H1 (cell line): ENCODE results near the gene TMEM236. TPM values are rescaled to one million over a fixed set of nuclear protein-coding genes. Genes with fewer than 3 reads are reported as not detected.

Experiments used
- CTCF ChIA-PET: fragments of 300-600 bp; sonication (Branson Sonifier 250); formaldehyde crosslinking; loops from one replicate; lab custom pipeline; 2021; ENCODE audit not compliant: partially characterized antibody; lab: Charles Lee
- POLR2A ChIA-PET: fragments of 300-600 bp; sonication (Branson Sonifier 250); formaldehyde crosslinking; loops from one replicate; lab custom pipeline; 2021; ENCODE audit warnings: inconsistent platforms; ENCODE audit not compliant: partially characterized antibody; lab: Charles Lee
- DNase-seq, 2 experiments: peaks; one replicate each; pipeline versions ENCODE4 v3.0.0 to v3.0.0-alpha.2; 2010 to 2022; ENCODE audit warnings: low spot score in 2 of 2, low read depth in 1 of 2, mixed read lengths in 1 of 2
- FAIRE-seq: peaks from 2 replicates; lab custom pipeline; 2011; peaks lifted over from hg19 to GRCh38; lab: Jason Lieb, UNC
- H2AFZ ChIP-seq: 2 replicates; pipeline ENCODE4 v1.8.1; 2012; ENCODE audit warnings: low read length, inconsistent platforms
- H2AK5ac ChIP-seq: 2 replicates; pipeline ENCODE4 v1.6.1; 2013; ENCODE audit warnings: low read depth, low read length
- H2BK120ac ChIP-seq: replicated peaks from 2 replicates; pipeline ENCODE3; 2013; ENCODE audit warnings: low read depth, low read length, inconsistent platforms
- H2BK12ac ChIP-seq: 2 replicates; pipeline ENCODE4 v1.6.1; 2013; ENCODE audit warnings: low read depth, low read length
- H2BK15ac ChIP-seq: 2 replicates; pipeline ENCODE4 v1.6.1; 2013; ENCODE audit warnings: low read length
- H2BK20ac ChIP-seq: 2 replicates; pipeline ENCODE4 v1.6.1; 2013; ENCODE audit warnings: low read length
- H2BK5ac ChIP-seq: 2 replicates; pipeline ENCODE4 v1.6.1; 2013; ENCODE audit warnings: low read depth, low read length
- H3K14ac ChIP-seq: 2 replicates; pipeline ENCODE4 v1.6.1; 2013; ENCODE audit warnings: inconsistent platforms; ENCODE audit not compliant: insufficient read length
- H3K18ac ChIP-seq: 2 replicates; pipeline ENCODE4 v1.6.1; 2013; ENCODE audit warnings: low read length; ENCODE audit errors: extremely low read depth
- H3K23ac ChIP-seq: 2 replicates; pipeline ENCODE4 v1.6.1; 2013; ENCODE audit warnings: inconsistent platforms; ENCODE audit not compliant: insufficient read length
- H3K23me2 ChIP-seq: 2 replicates; pipeline ENCODE4 v1.6.1; 2013; ENCODE audit warnings: low read depth, low read length
- H3K27ac ChIP-seq: 2 replicates; pipeline ENCODE4 v1.6.1; 2011; ENCODE audit warnings: low read depth, low read length, inconsistent platforms
- H3K27me3 ChIP-seq, 4 experiments: replicated peaks in 1 of 4; 1 replicate in 1 of 4; 2 replicates in 3 of 4; pipeline versions ENCODE4 v1.6.1 to v1.8.1; 2011 to 2013; ENCODE audit warnings: low read length in 3 of 4, mild to moderate bottlenecking in 3 of 4, inconsistent platforms in 2 of 4, mixed read lengths in 2 of 4, moderate library complexity in 1 of 4; ENCODE audit not compliant: control insufficient read depth in 3 of 4, insufficient read depth in 3 of 4; ENCODE audit errors: extremely low read depth in 1 of 4
- H3K36me3 ChIP-seq, 4 experiments: 2 replicates each; pipeline versions ENCODE4 v1.6.1 to v1.8.1; 2011 to 2013; ENCODE audit warnings: mild to moderate bottlenecking in 4 of 4, low read length in 3 of 4, moderate library complexity in 2 of 4, control low read depth in 1 of 4, inconsistent platforms in 1 of 4; ENCODE audit not compliant: insufficient read depth in 4 of 4, control insufficient read depth in 2 of 4
- H3K4ac ChIP-seq: replicated peaks from 2 replicates; pipeline ENCODE3; 2013; ENCODE audit warnings: low read length, low read depth, mixed read lengths, inconsistent platforms; ENCODE audit not compliant: insufficient read length
- H3K4me1 ChIP-seq, 4 experiments: replicated peaks in 1 of 4; 1 replicate in 1 of 4; 2 replicates in 3 of 4; pipeline versions ENCODE4 v1.6.1 to v1.8.1; 2011 to 2013; ENCODE audit warnings: low read length in 3 of 4, inconsistent platforms in 2 of 4, mixed read lengths in 1 of 4; ENCODE audit not compliant: insufficient read depth in 4 of 4, control insufficient read depth in 3 of 4
- H3K4me2 ChIP-seq, 2 experiments: 2 replicates each; pipeline versions ENCODE4 v1.6.1 to v1.8.1; 2011 to 2013; ENCODE audit warnings: low read depth in 2 of 2, low read length in 2 of 2, control low read depth in 1 of 2, inconsistent platforms in 1 of 2, mild to moderate bottlenecking in 1 of 2; ENCODE audit not compliant: insufficient read depth in 1 of 2
- H3K4me3 ChIP-seq, 4 experiments: fragments of 200-600, 300-600 bp in 1 of 4; sonication (generic), shearing (Covaris generic), sonication (Bioruptor Twin) in 1 of 4; 2 replicates each; pipeline versions ENCODE4 v1.5.1 to v1.8.1; 2011 to 2016; ENCODE audit warnings: low read length in 4 of 4, low read depth in 3 of 4, control low read depth in 2 of 4, inconsistent platforms in 2 of 4, mild to moderate bottlenecking in 2 of 4, mixed read lengths in 1 of 4, moderate library complexity in 1 of 4; ENCODE audit not compliant: insufficient read depth in 2 of 4; ENCODE audit errors: extremely low read depth in 1 of 4
- H3K56ac ChIP-seq: replicated peaks from 2 replicates; pipeline ENCODE3; 2013; ENCODE audit warnings: low read depth, mild to moderate bottlenecking, mixed read lengths, low read length, inconsistent platforms; ENCODE audit not compliant: insufficient read length
- H3K79me1 ChIP-seq: 2 replicates; pipeline ENCODE4 v1.6.1; 2013; ENCODE audit warnings: low read depth, low read length, control low read depth
- H3K79me2 ChIP-seq, 2 experiments: 2 replicates each; pipeline versions ENCODE4 v1.6.1 to v1.8.1; 2012 to 2013; ENCODE audit warnings: low read length in 2 of 2, mild to moderate bottlenecking in 2 of 2, inconsistent platforms in 1 of 2; ENCODE audit not compliant: insufficient read depth in 2 of 2, control insufficient read depth in 1 of 2
- H3K9ac ChIP-seq, 4 experiments: replicated peaks in 1 of 4; 1 replicate in 1 of 4; 2 replicates in 3 of 4; pipeline versions ENCODE4 v1.6.1 to v1.8.1; 2011 to 2013; ENCODE audit warnings: low read depth in 3 of 4, low read length in 3 of 4, control low read depth in 2 of 4, mild to moderate bottlenecking in 2 of 4, moderate library complexity in 2 of 4, inconsistent platforms in 1 of 4; ENCODE audit errors: extremely low read depth in 1 of 4
- H3K9me3 ChIP-seq, 2 experiments: 2 replicates each; pipeline versions ENCODE4 v1.6.1 to v1.8.1; 2012 to 2013; ENCODE audit warnings: mild to moderate bottlenecking in 2 of 2, moderate library complexity in 2 of 2, control low read depth in 1 of 2, inconsistent platforms in 1 of 2, low read depth in 1 of 2, low read length in 1 of 2, mixed read lengths in 1 of 2; ENCODE audit not compliant: insufficient read depth in 2 of 2
- H4K20me1 ChIP-seq, 2 experiments: replicated peaks in 1 of 2; 2 replicates each; pipeline versions ENCODE3 to v1.8.1; 2011 to 2013; ENCODE audit warnings: inconsistent platforms in 2 of 2, low read length in 2 of 2, mild to moderate bottlenecking in 1 of 2; ENCODE audit not compliant: insufficient read depth in 2 of 2, control insufficient read depth in 1 of 2
- H4K5ac ChIP-seq: 2 replicates; pipeline ENCODE4 v1.6.1; 2013; ENCODE audit warnings: low read length, low read depth, mixed read lengths, inconsistent platforms; ENCODE audit not compliant: insufficient read length
- H4K8ac ChIP-seq: 2 replicates; pipeline ENCODE4 v1.8.0; 2013; ENCODE audit warnings: mild to moderate bottlenecking, moderate library complexity, low read length, inconsistent platforms; ENCODE audit not compliant: insufficient read depth; ENCODE audit errors: extremely low read depth
- H4K91ac ChIP-seq: replicated peaks from 2 replicates; pipeline ENCODE3; 2013; ENCODE audit warnings: low read length, mixed read lengths, inconsistent platforms; ENCODE audit not compliant: insufficient read length
- FOSL1 ChIP-seq: IDR thresholded peaks from 2 replicates; pipeline ENCODE4 v1.6.1; 2011; ENCODE audit warnings: mild to moderate bottlenecking, low read depth, low read length, moderate library complexity; ENCODE audit not compliant: insufficient read depth
- RAD21 ChIP-seq, 2 experiments: IDR thresholded peaks in 1 of 2; conservative IDR thresholded peaks in 1 of 2; 2 replicates each; pipeline ENCODE4 v1.6.1; 2011; ENCODE audit warnings: low read depth in 2 of 2, low read length in 2 of 2, improper control_type of control experiment in 1 of 2, inconsistent platforms in 1 of 2, mild to moderate bottlenecking in 1 of 2, moderate library complexity in 1 of 2
- WGBS, 2 experiments: shearing (Covaris generic) in 1 of 2; methylation state at CpG; one replicate each; pipeline versions ENCODE4 v1.1.6 to v1.1.7; 2013 to 2015; ENCODE audit warnings: low lambda C conversion rate in 2 of 2, mixed read lengths in 2 of 2, inconsistent platforms in 1 of 2, low coverage in 1 of 2, missing lambda C conversion rate in 1 of 2; ENCODE audit not compliant: insufficient replicate concordance in 2 of 2, insufficient coverage in 1 of 2, insufficient read length in 1 of 2; ENCODE audit errors: extremely low coverage in 1 of 2, missing lambda C conversion rate in 1 of 2; 5-methylcytosine and 5-hydroxymethylcytosine counted together
- polyA plus RNA-seq, 7 experiments: library from polyadenylated mRNA; depleted of rRNA in 3 of 7; stranded (reverse) in 5 of 7; unstranded in 2 of 7; fragments of >200 nt in 5 of 7; fragments of 200-250 nt in 2 of 7; gene quantifications; 1 replicate in 5 of 7; 2 replicates in 1 of 7; 4 replicates in 1 of 7; pipeline versions ENCODE4 v1.2.1 to v1.2.3, GENCODE V29; 2011 to 2013; ENCODE audit warnings: missing spikeins in 2 of 7, mixed read lengths in 2 of 7
- total RNA-seq: library from RNA; stranded (reverse); fragmentation: NEBNext Ultra II Directional; extraction: Animal tissue kit (Norgen Biotek cat#: 25700); gene quantifications from 2 replicates; pipeline ENCODE4 v1.2.1, GENCODE V29; 2021
- TF ChIP-seq, protein P1 (sequence below), 3 experiments: IDR thresholded peaks; 1 replicate in 2 of 3; 2 replicates in 1 of 3; pipeline versions ENCODE4 v1.5.1 to v1.6.1; 2011; ENCODE audit warnings: low read length in 3 of 3, mild to moderate bottlenecking in 3 of 3, inconsistent platforms in 2 of 3, low read depth in 1 of 3, moderate library complexity in 1 of 3; ENCODE audit not compliant: insufficient read depth in 1 of 3; ENCODE audit errors: control extremely low read depth in 1 of 3

The TMEM236 gene
- total and polyA plus RNA-seq, 2 of the 8 experiments (the other 6 are each of a cell fraction or from before 2014, with no cell fraction given), result 0.02 to 0.07 TPM

DNA sequence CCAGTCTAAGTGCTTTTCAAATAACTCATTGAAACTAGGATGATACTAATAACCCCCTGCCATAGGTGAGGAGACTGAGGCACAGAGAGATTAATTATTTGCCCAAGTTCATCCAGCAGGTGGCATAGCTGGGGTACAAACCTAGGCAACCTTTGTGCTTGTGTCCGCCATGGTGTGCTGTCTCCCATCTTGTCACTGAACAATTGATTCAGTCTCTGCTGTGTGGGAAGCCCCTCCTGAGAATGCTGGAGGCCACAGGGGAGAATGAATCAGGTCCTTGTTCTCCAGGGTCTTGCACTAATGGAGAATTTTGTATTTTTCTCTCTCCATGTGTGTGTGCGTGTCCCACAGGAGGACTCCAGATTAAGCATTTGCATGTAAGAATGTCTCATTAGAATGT lies 15.8 kb upstream of the TMEM236 start:
- Histone ChIP-seq H3K36me3 (no peaks in the 10 kb centered on the region), H2BK120ac (no peak overlapping the region), H3K4ac (no peak overlapping the region), H2BK12ac (no peak overlapping the region), H3K9me3 (no peaks in the 10 kb centered on the region), H3K4me2 (no peak overlapping the region), H3K23ac (no peak overlapping the region), H2BK5ac (no peak overlapping the region), H3K79me1 (no peaks in the 10 kb centered on the region), H3K56ac (no peak overlapping the region), H3K79me2 (no peaks in the 10 kb centered on the region), H2BK15ac (no peak overlapping the region), H4K8ac (no peak overlapping the region), H3K4me1 (no peaks in the 10 kb centered on the region), H3K18ac (no peak overlapping the region), H3K4me3 (no peak overlapping the region), H2AFZ (no peak overlapping the region), H3K14ac (no peak overlapping the region), H4K20me1 (no peaks in the 10 kb centered on the region), H3K27ac (no peak overlapping the region), H4K5ac (no peak overlapping the region), H3K27me3 (no peaks in the 10 kb centered on the region), H3K9ac (no peak overlapping the region), H2AK5ac (no peak overlapping the region), H2BK20ac (no peak overlapping the region), H4K91ac (no peak overlapping the region), H3K23me2 (no peaks in the 10 kb centered on the region)
- DNase-seq (peak in 1 of 2 experiments; percentile 38), FAIRE-seq (no peak)
- ChIA-PET CTCF (interaction anchor here (0.8 to 2.0 kb wide), 15 partner anchors 8 to 480 kb away, joined by 3 to 7 read pairs (median 3); partner anchors contain the start of gene STAM), POLR2A (no interaction called here)
- WGBS, 2 experiments, result 90% methylated on average over 2 of the region's 2 CpGs; no CpG with 5 or more reads in 1 of the 2 experiments
- TF ChIP-seq, protein P1, sequence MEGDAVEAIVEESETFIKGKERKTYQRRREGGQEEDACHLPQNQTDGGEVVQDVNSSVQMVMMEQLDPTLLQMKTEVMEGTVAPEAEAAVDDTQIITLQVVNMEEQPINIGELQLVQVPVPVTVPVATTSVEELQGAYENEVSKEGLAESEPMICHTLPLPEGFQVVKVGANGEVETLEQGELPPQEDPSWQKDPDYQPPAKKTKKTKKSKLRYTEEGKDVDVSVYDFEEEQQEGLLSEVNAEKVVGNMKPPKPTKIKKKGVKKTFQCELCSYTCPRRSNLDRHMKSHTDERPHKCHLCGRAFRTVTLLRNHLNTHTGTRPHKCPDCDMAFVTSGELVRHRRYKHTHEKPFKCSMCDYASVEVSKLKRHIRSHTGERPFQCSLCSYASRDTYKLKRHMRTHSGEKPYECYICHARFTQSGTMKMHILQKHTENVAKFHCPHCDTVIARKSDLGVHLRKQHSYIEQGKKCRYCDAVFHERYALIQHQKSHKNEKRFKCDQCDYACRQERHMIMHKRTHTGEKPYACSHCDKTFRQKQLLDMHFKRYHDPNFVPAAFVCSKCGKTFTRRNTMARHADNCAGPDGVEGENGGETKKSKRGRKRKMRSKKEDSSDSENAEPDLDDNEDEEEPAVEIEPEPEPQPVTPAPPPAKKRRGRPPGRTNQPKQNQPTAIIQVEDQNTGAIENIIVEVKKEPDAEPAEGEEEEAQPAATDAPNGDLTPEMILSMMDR (IDR thresholded peaks at IDR 0.05; ENCODE audit: control extremely low read depth in 1 of 3, insufficient read depth in 1 of 3, low read depth in 1 of 3, low read length in 3 of 3), result 0 out of 4 replicates have a peak, but pooled peaks of 1 of the 3 experiments have one; percentile 8
- TF ChIP-seq FOSL1 (no peak), RAD21 (IDR thresholded peaks at IDR 0.05 in 1 of 2, conservative IDR thresholded peaks at IDR 0.05 in 1 of 2; ENCODE audit: low read depth in 2 of 2, low read length in 2 of 2) (0 out of 4 replicates have a peak, but pooled peaks have one; percentile 2 to 12)
